ENCODE measurements around the gene SNORC.

DNA sequence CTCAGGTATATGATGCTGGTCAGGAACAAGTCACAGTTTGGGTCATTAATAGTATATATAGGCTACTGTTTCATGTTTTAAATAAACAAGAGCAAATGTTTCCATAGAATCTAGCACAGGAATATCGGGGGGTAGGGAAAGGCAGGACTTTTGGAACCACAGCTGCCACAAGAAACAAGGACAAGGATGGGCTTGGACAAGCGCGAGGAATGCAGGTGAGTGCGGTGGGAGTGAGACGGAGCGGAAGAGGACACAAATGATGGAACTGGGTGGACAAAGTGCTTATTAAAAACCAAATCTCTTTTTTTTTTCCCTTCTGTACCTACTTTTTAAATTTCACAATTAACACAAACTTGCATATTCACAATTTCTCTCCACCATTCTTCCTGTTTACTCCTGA, 49.1 kb downstream of the SNORC start:
- TF ChIP-seq, protein P1, sequence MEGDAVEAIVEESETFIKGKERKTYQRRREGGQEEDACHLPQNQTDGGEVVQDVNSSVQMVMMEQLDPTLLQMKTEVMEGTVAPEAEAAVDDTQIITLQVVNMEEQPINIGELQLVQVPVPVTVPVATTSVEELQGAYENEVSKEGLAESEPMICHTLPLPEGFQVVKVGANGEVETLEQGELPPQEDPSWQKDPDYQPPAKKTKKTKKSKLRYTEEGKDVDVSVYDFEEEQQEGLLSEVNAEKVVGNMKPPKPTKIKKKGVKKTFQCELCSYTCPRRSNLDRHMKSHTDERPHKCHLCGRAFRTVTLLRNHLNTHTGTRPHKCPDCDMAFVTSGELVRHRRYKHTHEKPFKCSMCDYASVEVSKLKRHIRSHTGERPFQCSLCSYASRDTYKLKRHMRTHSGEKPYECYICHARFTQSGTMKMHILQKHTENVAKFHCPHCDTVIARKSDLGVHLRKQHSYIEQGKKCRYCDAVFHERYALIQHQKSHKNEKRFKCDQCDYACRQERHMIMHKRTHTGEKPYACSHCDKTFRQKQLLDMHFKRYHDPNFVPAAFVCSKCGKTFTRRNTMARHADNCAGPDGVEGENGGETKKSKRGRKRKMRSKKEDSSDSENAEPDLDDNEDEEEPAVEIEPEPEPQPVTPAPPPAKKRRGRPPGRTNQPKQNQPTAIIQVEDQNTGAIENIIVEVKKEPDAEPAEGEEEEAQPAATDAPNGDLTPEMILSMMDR (IDR thresholded peaks at IDR 0.05; ENCODE audit: low read length) = no peak
- no peak for TF ChIP-seq EZH2 (IDR thresholded peaks at IDR 0.05; ENCODE audit: borderline replicate concordance, low read length)
